Activated CD8-positive, alpha-beta T cell treated with anti-CD3 and anti-CD28 coated beads, Interleukin-2, amount 10 ng/mL, durations not matched to agents 7 days and 5 days (primary cell): ENCODE measurements around the gene HMX3. TPM values are rescaled to one million over a fixed set of nuclear protein-coding genes. Genes with fewer than 3 reads are reported as not detected.
A peak's percentile ranks its signal among the peaks of the same experiment; 100 is the strongest.

Experiments
- ATAC-seq: fragments of 150-1000 bp; cut with Tn5 transposase; one replicate; pipeline ENCODE4 v1.10.0; 2021; ENCODE audit warnings: moderate library complexity
- CTCF ChIA-PET: fragments of 350-600 bp; sonication (Branson Sonifier 250); formaldehyde crosslinking; loops from one replicate; lab custom pipeline; 2021; ENCODE audit warnings: antibody characterized with exemption; lab: Charles Lee
- POLR2A ChIA-PET: fragments of 350-600 bp; sonication (Branson Sonifier 250); formaldehyde crosslinking; loops from one replicate; lab custom pipeline; 2021; ENCODE audit warnings: antibody characterized with exemption; lab: Charles Lee
- DNase-seq: peaks from one replicate; pipeline ENCODE4 v3.0.0-alpha.2; 2020
- H3K27ac Mint-ChIP-seq: one replicate; pipeline ENCODE4 v1.8.0; 2021; ENCODE audit warnings: mild to moderate bottlenecking, mixed read lengths
- H3K27me3 Mint-ChIP-seq: one replicate; pipeline ENCODE4 v1.8.0; 2021; ENCODE audit warnings: low read depth, mixed read lengths
- H3K36me3 Mint-ChIP-seq: one replicate; pipeline ENCODE4 v1.8.0; 2021; ENCODE audit warnings: low read depth, mixed read lengths
- H3K4me1 Mint-ChIP-seq: one replicate; pipeline ENCODE4 v1.8.0; 2021; ENCODE audit warnings: low read depth, mixed read lengths
- H3K4me3 Mint-ChIP-seq: one replicate; pipeline ENCODE4 v1.8.0; 2021; ENCODE audit warnings: mild to moderate bottlenecking, mixed read lengths
- H3K9me3 Mint-ChIP-seq: one replicate; pipeline ENCODE4 v1.8.0; 2022; ENCODE audit warnings: mixed read lengths; ENCODE audit not compliant: insufficient read depth
- total RNA-seq, 2 experiments: library from RNA; stranded (reverse); gene quantifications; one replicate each; pipeline ENCODE4 v1.2.3, GENCODE V29; 2021

The HMX3 gene
- total RNA-seq, 2 experiments from 2014 or later = not detected

- H3K9me3 Mint-ChIP-seq = no peaks in the 10 kb centered on the region
- no peaks in the 10 kb centered on the region for H3K36me3 Mint-ChIP-seq
- ATAC-seq (no peak), DNase-seq (no peak)
- POLR2A ChIA-PET = no interaction called here
- no peaks in the 10 kb centered on the region for H3K4me1 Mint-ChIP-seq
- H3K27ac Mint-ChIP-seq = no peak overlapping the region
- H3K27me3 Mint-ChIP-seq = no peaks in the 10 kb centered on the region
- CTCF ChIA-PET = no interaction called here
- H3K4me3 Mint-ChIP-seq = no peak overlapping the region
Measured at GRCh38 chr10:123103944-123104343, 31.8 kb upstream of the HMX3 start.

DNA sequence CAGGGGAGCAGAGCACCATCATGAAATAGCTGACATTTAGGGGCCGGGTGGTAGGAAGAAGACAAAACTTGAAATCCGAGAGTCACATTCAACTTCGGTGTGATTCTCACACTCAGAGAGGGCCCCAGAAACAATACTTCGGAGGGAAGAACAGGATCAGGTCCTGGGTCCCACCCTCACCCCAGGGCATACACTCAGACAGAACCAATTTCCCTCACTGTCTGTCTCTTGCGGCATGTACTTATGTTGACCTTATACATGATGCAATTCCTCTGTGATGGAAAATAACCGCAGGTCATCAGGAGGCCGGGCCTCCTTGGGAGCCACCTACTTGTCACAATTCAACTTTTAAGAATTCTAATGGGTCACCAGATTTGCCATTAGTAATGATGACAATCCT lies 26.3 kb upstream of the HMX3 start:
- H3K27me3 Mint-ChIP-seq = peaks cover 12% of the 10 kb centered on the region
- CTCF ChIA-PET = no interaction called here
- no peak for DNase-seq

DNA sequence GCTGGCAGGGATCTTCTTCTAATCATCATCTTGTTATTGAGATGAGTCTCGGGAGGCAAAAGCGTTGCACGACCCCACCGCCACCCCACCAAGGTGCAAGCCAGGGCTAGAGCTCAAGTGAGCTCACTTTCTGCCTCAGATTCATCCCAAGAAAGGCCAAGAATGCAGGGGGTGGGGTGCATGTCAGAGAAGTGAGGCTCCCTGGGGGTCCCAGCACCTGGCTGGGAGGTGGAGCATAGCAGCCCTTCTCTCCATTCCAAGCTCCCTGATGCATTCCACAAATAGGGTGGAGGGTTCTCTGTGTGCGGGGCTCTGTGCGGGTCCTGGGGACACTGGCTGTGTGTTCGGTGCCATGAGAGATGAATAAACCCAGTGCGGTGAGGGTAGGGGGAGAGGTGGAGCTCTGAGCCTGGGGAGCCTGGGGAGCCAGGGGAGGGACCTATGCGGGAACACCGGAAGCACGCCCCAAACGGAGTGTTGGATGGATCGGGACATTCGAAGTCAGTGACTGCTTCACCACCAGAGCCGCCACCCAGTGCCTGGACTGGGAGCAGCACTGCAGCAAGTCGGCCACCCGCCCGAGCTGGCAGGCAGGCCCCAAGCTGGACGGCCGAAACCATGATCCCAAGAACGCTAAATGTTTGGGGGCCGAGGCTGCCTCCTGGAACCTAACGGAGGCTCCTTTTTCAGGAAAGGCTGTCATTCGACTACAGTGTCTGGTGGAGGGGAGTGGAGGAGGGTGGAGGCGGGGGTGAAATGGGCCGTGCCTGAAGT lies 17.9 kb upstream of the HMX3 start:
- no peak for ATAC-seq

More for the DNA sequence above, 26.3 kb upstream of the HMX3 start:
- Mint-ChIP-seq H3K4me3 (no peak overlapping the region), H3K4me1 (no peaks in the 10 kb centered on the region), H3K36me3 (no peaks in the 10 kb centered on the region), H3K9me3 (no peaks in the 10 kb centered on the region), H3K27ac (no peak overlapping the region)
- no peak for ATAC-seq
- POLR2A ChIA-PET = no interaction called here

DNA sequence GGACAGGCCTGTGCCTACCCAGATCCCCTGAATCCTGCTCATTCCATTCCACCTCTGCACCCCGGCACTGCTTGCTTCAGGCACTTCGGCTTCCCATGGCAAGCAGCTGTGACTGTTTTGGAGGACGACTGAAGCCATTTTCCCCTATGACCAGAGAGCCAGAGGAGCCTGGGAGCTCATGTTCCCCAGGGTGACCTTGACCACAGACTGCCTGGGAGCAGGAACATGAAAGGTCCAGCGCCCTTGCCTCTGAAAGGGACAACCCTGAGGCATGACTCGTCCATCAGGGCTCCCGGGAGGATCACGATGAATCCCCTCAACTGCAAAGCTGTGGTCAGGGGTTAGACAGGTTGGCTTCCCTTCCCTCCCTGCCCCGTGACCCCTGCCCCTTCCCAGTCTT lies 16.7 kb upstream of the HMX3 start:
- CTCF ChIA-PET = no interaction called here
- H3K9me3 Mint-ChIP-seq = no peaks in the 10 kb centered on the region
- DNase-seq (no peak), ATAC-seq (no peak)
- peaks cover 28% of the 10 kb centered on the region for H3K27me3 Mint-ChIP-seq
- POLR2A ChIA-PET = no interaction called here
- no peak overlapping the region for H3K27ac Mint-ChIP-seq
- no peaks in the 10 kb centered on the region for H3K4me1 Mint-ChIP-seq
- H3K36me3 Mint-ChIP-seq = no peaks in the 10 kb centered on the region
- no peak overlapping the region for H3K4me3 Mint-ChIP-seq

More for the DNA sequence above, 17.9 kb upstream of the HMX3 start:
- no peaks in the 10 kb centered on the region for H3K36me3 Mint-ChIP-seq
- no peak overlapping the region for H3K27ac Mint-ChIP-seq
- H3K4me1 Mint-ChIP-seq = no peaks in the 10 kb centered on the region
- ChIA-PET POLR2A (interaction anchor here (0.6 kb wide), 1 partner anchor 267 kb away, joined by 3 read pairs; no protein-coding TSS in a partner anchor), CTCF (no interaction called here)
- peaks cover 24% of the 10 kb centered on the region for H3K27me3 Mint-ChIP-seq
- no peak for DNase-seq
- no peak overlapping the region for H3K4me3 Mint-ChIP-seq
- no peaks in the 10 kb centered on the region for H3K9me3 Mint-ChIP-seq

GRCh38 chr10:123126246-123126645 lies 9.5 kb upstream of the HMX3 start:
- Mint-ChIP-seq H3K27me3 (peaks cover 55% of the 10 kb centered on the region), H3K36me3 (no peaks in the 10 kb centered on the region), H3K27ac (no peak overlapping the region), H3K9me3 (no peaks in the 10 kb centered on the region), H3K4me3 (no peak overlapping the region), H3K4me1 (no peaks in the 10 kb centered on the region)
- DNase-seq = no peak
- ChIA-PET CTCF (no interaction called here), POLR2A (no interaction called here)
- no peak for ATAC-seq

DNA sequence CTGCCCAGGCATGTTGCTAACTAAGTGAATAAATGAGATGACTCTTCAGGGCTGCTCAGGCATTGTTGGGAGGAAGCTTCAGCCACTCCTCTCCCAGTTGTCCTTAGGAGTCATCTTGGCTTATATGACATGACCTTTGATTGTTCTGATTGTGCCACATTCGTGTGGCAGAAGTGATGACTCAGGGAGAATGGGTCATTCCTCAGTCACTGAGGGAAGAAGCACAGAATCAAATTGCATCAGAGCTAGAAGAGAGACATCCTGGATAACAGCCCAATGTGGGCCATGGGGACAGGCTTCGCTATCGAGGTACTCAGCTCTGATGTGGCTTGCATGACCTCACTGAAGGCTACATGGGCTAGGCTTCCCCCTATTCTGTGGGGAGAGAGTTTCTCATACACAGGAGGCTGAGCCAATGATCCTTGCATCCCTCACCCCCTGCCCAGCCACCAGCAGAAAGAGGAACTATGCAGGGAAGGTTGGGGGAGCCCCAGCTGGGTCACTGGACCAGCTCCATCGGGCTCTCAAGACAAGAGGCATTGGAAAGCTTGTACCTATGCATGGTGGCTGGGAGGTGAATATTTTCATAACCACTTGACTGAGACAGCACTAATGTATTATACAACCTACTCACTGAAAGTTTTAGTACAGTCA lies 6.0 kb upstream of the HMX3 start:
- DNase-seq = no peak
- H3K9me3 Mint-ChIP-seq = no peaks in the 10 kb centered on the region
- H3K27ac Mint-ChIP-seq = no peak overlapping the region
- POLR2A ChIA-PET = no interaction called here
- H3K4me1 Mint-ChIP-seq = peaks cover 23% of the 10 kb centered on the region
- H3K36me3 Mint-ChIP-seq = peaks cover 7% of the 10 kb centered on the region
- no peak for ATAC-seq
- peaks cover 66% of the 10 kb centered on the region for H3K27me3 Mint-ChIP-seq
- no peak overlapping the region for H3K4me3 Mint-ChIP-seq
- CTCF ChIA-PET = no interaction called here

DNA sequence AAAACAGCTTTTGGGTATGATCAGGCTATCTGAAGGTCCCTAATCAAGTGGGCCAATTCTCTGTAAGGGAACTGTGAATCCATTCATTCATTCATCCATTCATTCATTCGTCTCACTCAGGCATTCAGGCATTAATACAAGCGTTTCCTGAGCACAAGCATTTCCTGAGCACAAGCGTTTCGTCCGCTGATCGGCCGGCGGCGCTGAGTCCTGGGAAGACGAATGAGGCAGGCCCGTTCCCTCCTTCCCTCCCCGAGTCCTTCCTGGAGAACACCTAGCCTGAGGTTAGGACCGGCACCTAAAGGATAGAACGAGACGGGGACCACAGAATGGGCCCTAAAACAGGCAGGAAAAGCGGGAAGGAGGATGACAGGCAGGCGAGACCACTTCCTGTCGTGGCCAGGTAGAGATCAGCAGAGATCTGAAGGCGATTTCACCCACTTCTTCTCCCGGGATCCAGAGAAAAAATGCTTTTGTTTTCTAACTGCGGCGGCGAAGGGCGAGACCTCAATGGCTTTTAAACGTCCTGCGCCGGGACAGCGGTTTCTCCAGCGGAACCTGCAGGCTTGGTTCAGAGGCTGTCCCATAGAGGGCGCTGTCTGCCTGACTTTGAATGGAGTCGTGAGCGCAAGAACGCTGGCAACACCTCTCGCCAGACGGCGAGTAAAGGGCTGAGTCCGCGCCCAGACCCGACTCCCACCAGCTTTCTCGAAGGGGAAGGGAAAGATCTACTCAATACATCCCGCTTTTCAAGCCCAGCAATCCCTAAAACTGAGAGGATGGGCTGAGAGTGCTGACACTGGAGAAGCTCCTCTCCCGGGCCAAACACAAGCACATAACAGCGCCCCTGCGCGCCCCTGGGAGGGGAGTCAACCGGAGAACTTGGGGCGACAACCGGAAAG lies 2.9 kb upstream of the HMX3 start:
- peaks cover 67% of the 10 kb centered on the region for H3K27me3 Mint-ChIP-seq
- ATAC-seq = peak; percentile 65
- H3K36me3 Mint-ChIP-seq = peaks cover 7% of the 10 kb centered on the region
- DNase-seq = peak; percentile 90
- peak overlapping the region; percentile 59 for H3K4me3 Mint-ChIP-seq
- H3K4me1 Mint-ChIP-seq = peaks cover 31% of the 10 kb centered on the region
- peak overlapping the region; percentile 39 for H3K27ac Mint-ChIP-seq
- ChIA-PET POLR2A (no interaction called here), CTCF (interaction anchor here (0.7 to 4.4 kb wide), 11 partner anchors 8 to 425 kb away, joined by 3 to 32 read pairs (median 3); partner anchors contain the start of gene BUB3)
- H3K9me3 Mint-ChIP-seq = no peaks in the 10 kb centered on the region

DNA sequence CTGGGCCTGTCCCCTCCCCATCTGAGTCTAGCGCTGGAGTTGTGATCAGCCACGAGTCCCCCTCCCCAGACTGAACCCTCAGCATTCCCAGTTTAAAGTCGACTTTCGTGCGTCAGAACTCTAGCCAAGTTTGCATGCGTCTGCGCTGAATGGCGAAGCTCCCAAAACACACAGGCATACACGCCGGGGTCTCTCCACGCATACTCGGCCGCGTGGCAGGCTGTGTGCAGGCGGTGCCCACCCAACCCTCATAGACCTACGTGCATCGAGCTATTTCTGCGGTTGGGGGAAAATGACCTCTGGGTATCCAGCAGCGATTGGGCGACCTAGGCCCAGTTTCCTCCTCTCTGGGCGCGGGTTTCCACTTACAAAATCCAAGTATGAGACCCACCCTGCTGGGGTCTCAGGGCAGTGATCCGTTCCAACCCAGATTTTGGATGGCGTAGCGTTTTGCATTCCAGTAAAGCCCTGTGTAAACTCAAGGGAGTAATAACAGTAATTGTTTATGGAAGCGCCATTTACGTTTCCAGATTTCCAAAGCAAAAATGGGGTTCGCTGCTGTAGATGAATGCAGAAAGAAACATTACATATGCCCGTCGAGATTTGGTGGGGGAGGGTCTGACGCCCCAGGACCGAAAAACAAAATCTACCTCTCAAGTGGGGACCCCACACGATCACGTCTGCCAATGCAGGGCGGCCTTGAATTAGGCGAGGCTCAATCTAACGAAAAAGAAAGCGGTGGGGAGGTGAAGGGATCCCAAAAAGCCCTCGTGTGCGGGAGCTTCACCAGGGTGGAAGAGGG lies 2.0 kb upstream of the HMX3 start:
- Mint-ChIP-seq H3K27ac (peak overlapping the region; percentile 34), H3K27me3 (peaks cover 65% of the 10 kb centered on the region), H3K4me3 (peak overlapping the region; percentile 49), H3K9me3 (no peaks in the 10 kb centered on the region), H3K36me3 (peaks cover 7% of the 10 kb centered on the region), H3K4me1 (peaks cover 38% of the 10 kb centered on the region)
- ChIA-PET CTCF (interaction anchor here (0.7 to 4.4 kb wide), 8 partner anchors 9 to 424 kb away, joined by 3 to 32 read pairs (median 6); partner anchors contain the start of gene BUB3), POLR2A (interaction anchor here (1.3 to 2.1 kb wide), 2 partner anchors 16 to 90 kb away, joined by 3 to 8 read pairs; no protein-coding TSS in a partner anchor)
- no peak for DNase-seq
- no peak for ATAC-seq

GRCh38 chr10:123134343-123134914 lies 1.3 kb upstream of the HMX3 start:
- ATAC-seq (no peak), DNase-seq (no peak)
- CTCF ChIA-PET = interaction anchor here (1.7 to 4.4 kb wide), 3 partner anchors 11 to 91 kb away, joined by 9 to 32 read pairs (median 12); partner anchors contain the start of gene BUB3
- peak overlapping the region; percentile 49 for H3K4me3 Mint-ChIP-seq
- POLR2A ChIA-PET = interaction anchor here (1.3 to 2.1 kb wide), 2 partner anchors 15 to 91 kb away, joined by 3 to 8 read pairs; no protein-coding TSS in a partner anchor
- peaks cover 67% of the 10 kb centered on the region for H3K27me3 Mint-ChIP-seq
- H3K36me3 Mint-ChIP-seq = peaks cover 7% of the 10 kb centered on the region
- peaks cover 40% of the 10 kb centered on the region for H3K4me1 Mint-ChIP-seq
- H3K27ac Mint-ChIP-seq = peak overlapping the region; percentile 43
- H3K9me3 Mint-ChIP-seq = no peaks in the 10 kb centered on the region

- DNase-seq (no peak), ATAC-seq (no peak)
- peaks cover 67% of the 10 kb centered on the region for H3K27me3 Mint-ChIP-seq
- peak overlapping the region; percentile 58 for H3K4me3 Mint-ChIP-seq
- H3K9me3 Mint-ChIP-seq = no peaks in the 10 kb centered on the region
- H3K36me3 Mint-ChIP-seq = peaks cover 7% of the 10 kb centered on the region
- peaks cover 46% of the 10 kb centered on the region for H3K4me1 Mint-ChIP-seq
- no peak overlapping the region for H3K27ac Mint-ChIP-seq
- ChIA-PET CTCF (interaction anchor here (1.7 to 4.4 kb wide), 3 partner anchors 10 to 92 kb away, joined by 9 to 32 read pairs (median 12); partner anchors contain the start of gene BUB3), POLR2A (interaction anchor here (1.3 to 2.1 kb wide), 2 partner anchors 15 to 92 kb away, joined by 3 to 8 read pairs; no protein-coding TSS in a partner anchor)
Measured at GRCh38 chr10:123134915-123135414, 805 bp upstream of the HMX3 start.
